Gastrocnemius medialis (tissue), 4 donors: ENCODE data around the gene KLHL7.

Experiments
- POLR2A ChIP-seq, 2 donors: fragments of 450-650 bp; IDR thresholded peaks; one replicate each; pipeline ENCODE4 v1.6.1; 2017; ENCODE audit warnings: antibody characterized with exemption in 2 of 2, mild to moderate bottlenecking in 2 of 2, moderate library complexity in 2 of 2
- TF ChIP-seq, protein P1 (sequence below), 5 experiments: fragments of 450-650 bp in 3 of 5; fragments of 200-600 bp in 2 of 5; sonication (generic) in 2 of 5; IDR thresholded peaks in 4 of 5; conservative IDR thresholded peaks in 1 of 5; 1 replicate in 4 of 5; 2 replicates in 1 of 5; pipeline ENCODE4 v1.5.1; 2016 to 2019; ENCODE audit warnings: antibody characterized with exemption in 5 of 5, mild to moderate bottlenecking in 3 of 5, moderate library complexity in 3 of 5

DNA sequence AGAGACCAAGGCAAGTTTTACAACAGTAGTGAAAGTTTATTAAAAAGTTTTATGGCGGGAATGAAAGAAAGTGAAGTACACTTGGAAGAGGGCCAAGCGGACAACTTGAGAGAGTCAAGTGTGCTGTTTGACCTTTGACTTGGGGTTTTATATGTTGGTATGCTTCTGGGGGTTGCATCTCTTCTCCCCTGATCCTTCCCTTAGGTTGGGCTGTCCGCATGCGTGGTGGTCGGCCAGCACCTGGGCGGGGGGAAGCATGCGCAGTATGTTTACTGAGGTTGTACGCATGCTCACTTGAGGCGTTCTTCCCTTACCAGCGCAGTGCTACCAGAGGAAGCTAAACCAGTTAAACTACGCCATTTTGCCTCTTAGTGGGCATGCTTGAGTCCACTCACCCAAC is 108.2 kb downstream of the KLHL7 start:
- TF ChIP-seq, protein P1, sequence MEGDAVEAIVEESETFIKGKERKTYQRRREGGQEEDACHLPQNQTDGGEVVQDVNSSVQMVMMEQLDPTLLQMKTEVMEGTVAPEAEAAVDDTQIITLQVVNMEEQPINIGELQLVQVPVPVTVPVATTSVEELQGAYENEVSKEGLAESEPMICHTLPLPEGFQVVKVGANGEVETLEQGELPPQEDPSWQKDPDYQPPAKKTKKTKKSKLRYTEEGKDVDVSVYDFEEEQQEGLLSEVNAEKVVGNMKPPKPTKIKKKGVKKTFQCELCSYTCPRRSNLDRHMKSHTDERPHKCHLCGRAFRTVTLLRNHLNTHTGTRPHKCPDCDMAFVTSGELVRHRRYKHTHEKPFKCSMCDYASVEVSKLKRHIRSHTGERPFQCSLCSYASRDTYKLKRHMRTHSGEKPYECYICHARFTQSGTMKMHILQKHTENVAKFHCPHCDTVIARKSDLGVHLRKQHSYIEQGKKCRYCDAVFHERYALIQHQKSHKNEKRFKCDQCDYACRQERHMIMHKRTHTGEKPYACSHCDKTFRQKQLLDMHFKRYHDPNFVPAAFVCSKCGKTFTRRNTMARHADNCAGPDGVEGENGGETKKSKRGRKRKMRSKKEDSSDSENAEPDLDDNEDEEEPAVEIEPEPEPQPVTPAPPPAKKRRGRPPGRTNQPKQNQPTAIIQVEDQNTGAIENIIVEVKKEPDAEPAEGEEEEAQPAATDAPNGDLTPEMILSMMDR (IDR thresholded peaks at IDR 0.05 in 4 of 5, conservative IDR thresholded peaks at IDR 0.05 in 1 of 5), result no peak
- TF ChIP-seq POLR2A (IDR thresholded peaks at IDR 0.05), result no peak
